ENCODE measurements around the gene E4F1.

GRCh38 chr16:2282866-2283555 is 59.6 kb downstream of the E4F1 start:
- TF ChIP-seq SUZ12 (IDR thresholded peaks at IDR 0.05; ENCODE audit: extremely low read depth, insufficient read depth, insufficient read length) (no peak), ZNF274 (IDR thresholded peaks at IDR 0.05; ENCODE audit: low read depth, low read length) (no peak)
